Testis (tissue), 2 donors: ENCODE measurements around the gene MYO18B.

Source experiments
- CTCF ChIP-seq, 3 experiments: fragments of 450-650 bp in 2 of 3; fragments of 200-600 bp in 1 of 3; sonication (generic) in 1 of 3; IDR thresholded peaks; one replicate each; pipeline ENCODE4 v1.5.1; 2016 to 2019; ENCODE audit warnings: antibody characterized with exemption in 3 of 3, mild to moderate bottlenecking in 2 of 3, moderate library complexity in 1 of 3
- POLR2A ChIP-seq: fragments of 450-650 bp; IDR thresholded peaks from one replicate; pipeline ENCODE4 v1.6.1; 2017; ENCODE audit warnings: antibody characterized with exemption, mild to moderate bottlenecking, moderate library complexity

- no peak for TF ChIP-seq CTCF (IDR thresholded peaks at IDR 0.05)
- TF ChIP-seq POLR2A, result no peak
Observed at GRCh38 chr22:25722223-25722622, 19.8 kb upstream of the MYO18B start.
